ENCODE measurements around the gene TRIM38.

The TRIM38 gene

GRCh38 chr6:25992413-25993340 lies 30.1 kb downstream of the TRIM38 start (continued):
- TF ChIP-seq BCL11B (tag by site-specific recombination; IDR thresholded peaks at IDR 0.05; ENCODE audit: low read depth) (0 out of 2 replicates have a peak, but pooled peaks have one; percentile 32), FEZF1 (tag by site-specific recombination; IDR thresholded peaks at IDR 0.05) (no peak), ZNF449 (tag by site-specific recombination; IDR thresholded peaks at IDR 0.05) (no peak), BCL11A (tag by site-specific recombination; IDR thresholded peaks at IDR 0.05; ENCODE audit: low read depth) (no peak), ZNF18 (tag by site-specific recombination; IDR thresholded peaks at IDR 0.05) (peak; percentile 89), ZNF747 (tag by site-specific recombination; IDR thresholded peaks at IDR 0.05) (no peak), ZNF366 (tag by site-specific recombination; conservative IDR thresholded peaks at IDR 0.05) (peak; percentile 58; the same call in 1 of the 2 replicates), ZNF623 (tag by site-specific recombination; IDR thresholded peaks at IDR 0.05) (no peak), ZNF629 (tag by site-specific recombination; IDR thresholded peaks at IDR 0.05) (peak; percentile 55; the same call in 1 of the 2 replicates), ZNF169 (tag by site-specific recombination; IDR thresholded peaks at IDR 0.05) (no peak), PRDM10 (tag by site-specific recombination; IDR thresholded peaks at IDR 0.05) (peak; percentile 62), ZNF548 (tag by site-specific recombination; IDR thresholded peaks at IDR 0.05) (no peak), MEIS1 (CRISPR knock-in tag; IDR thresholded peaks at IDR 0.05; ENCODE audit: borderline replicate concordance) (no peak; the same call in 1 of the 2 replicates), ZBTB8A (tag by site-specific recombination; IDR thresholded peaks at IDR 0.05) (peak; percentile 87), ZSCAN30 (tag by site-specific recombination; IDR thresholded peaks at IDR 0.05) (peak; percentile 99), PRDM6 (tag by site-specific recombination; IDR thresholded peaks at IDR 0.05) (0 out of 2 replicates have a peak, but pooled peaks have one; percentile 6), ZNF558 (tag by site-specific recombination; IDR thresholded peaks at IDR 0.05) (no peak), ZNF354C (tag by site-specific recombination; IDR thresholded peaks at IDR 0.05; ENCODE audit: borderline replicate concordance, low read depth) (no peak), ZNF791 (tag by site-specific recombination; IDR thresholded peaks at IDR 0.05) (no peak), KLF9 (tag by site-specific recombination; IDR thresholded peaks at IDR 0.05; ENCODE audit: low read depth) (peak; percentile 39; the same call in 1 of the 2 replicates), ZIC2 (tag by site-specific recombination; IDR thresholded peaks at IDR 0.05) (peak; percentile 98), ELK4 (IDR thresholded peaks at IDR 0.05; ENCODE audit: borderline replicate concordance, low read depth, low read length) (no peak), ZNF585B (tag by site-specific recombination; IDR thresholded peaks at IDR 0.05) (no peak), ZFHX2 (tag by site-specific recombination; conservative IDR thresholded peaks at IDR 0.05) (no peak; the same call in 1 of the 2 replicates), ZNF645 (tag by site-specific recombination; IDR thresholded peaks at IDR 0.05) (no peak), BCL6B (tag by site-specific recombination; IDR thresholded peaks at IDR 0.05) (no peak)
